Measurements from ENCODE around the gene RNF43.

The RNF43 gene

GRCh38 chr17:58417300-58418092 lies at the start of gene RNF43:
TSS of gene RNF43 (minus strand) at chr17:58417534. CDS start at chr17:58415577, 1,957 bp downstream.
- peak; percentile 99 for FAIRE-seq
- DNase-seq (ENCODE audit: low spot score) = peak; percentile 99

- no peak for FAIRE-seq
- DNase-seq (ENCODE audit: low spot score) = no peak
Measured at GRCh38 chr17:58455491-58455890, 38.2 kb upstream of the RNF43 start.

- DNase-seq (ENCODE audit: low spot score) (no peak), FAIRE-seq (peak; percentile 5)
Measured at GRCh38 chr17:58452738-58453137, 35.4 kb upstream of the RNF43 start.

- FAIRE-seq (peak; percentile 94), DNase-seq (ENCODE audit: low spot score) (peak; percentile 86)
Measured at GRCh38 chr17:58447039-58447975, 30.0 kb upstream of the RNF43 start.

- DNase-seq (ENCODE audit: low spot score) = no peak
- no peak for FAIRE-seq
Measured at GRCh38 chr17:58446086-58446485, 28.8 kb upstream of the RNF43 start.

GRCh38 chr17:58436805-58437239 lies 19.5 kb upstream of the RNF43 start:
- DNase-seq (ENCODE audit: low spot score) (no peak), FAIRE-seq (no peak)

GRCh38 chr17:58436245-58436644 lies 18.9 kb upstream of the RNF43 start:
- DNase-seq (ENCODE audit: low spot score) = no peak
- FAIRE-seq = peak; percentile 75

- no peak for DNase-seq (ENCODE audit: low spot score)
- FAIRE-seq = no peak
Measured at GRCh38 chr17:58432806-58433573, 15.7 kb upstream of the RNF43 start.

- FAIRE-seq (no peak), DNase-seq (ENCODE audit: low spot score) (no peak)
Measured at GRCh38 chr17:58427807-58428206, 10.5 kb upstream of the RNF43 start.

GRCh38 chr17:58421711-58422110 lies 4.4 kb upstream of the RNF43 start:
- DNase-seq (ENCODE audit: low spot score) = no peak
- peak; percentile 56 for FAIRE-seq

- FAIRE-seq = no peak
- no peak for DNase-seq (ENCODE audit: low spot score)
Measured at GRCh38 chr17:58420827-58421226, 3.5 kb upstream of the RNF43 start.

GRCh38 chr17:58416937-58417299 lies 416 bp downstream of the RNF43 start:
- DNase-seq (ENCODE audit: low spot score) = no peak
- no peak for FAIRE-seq

- DNase-seq (ENCODE audit: low spot score) = no peak
- FAIRE-seq = no peak
Measured at GRCh38 chr17:58416396-58416795, 938 bp downstream of the RNF43 start.

GRCh38 chr17:58415371-58416055 lies 1.8 kb downstream of the RNF43 start:
- peak; percentile 36 for DNase-seq (ENCODE audit: low spot score)
- peak; percentile 91 for FAIRE-seq

- FAIRE-seq (no peak), DNase-seq (ENCODE audit: low spot score) (no peak)
Measured at GRCh38 chr17:58414596-58414997, 2.7 kb downstream of the RNF43 start.

GRCh38 chr17:58413684-58414083 lies 3.6 kb downstream of the RNF43 start:
- FAIRE-seq (no peak), DNase-seq (ENCODE audit: low spot score) (no peak)

GRCh38 chr17:58412961-58413586 lies 4.3 kb downstream of the RNF43 start:
- FAIRE-seq = peak; percentile 13

GRCh38 chr17:58412064-58412703 lies 5.2 kb downstream of the RNF43 start:
- DNase-seq (ENCODE audit: low spot score) (no peak), FAIRE-seq (no peak)

More at GRCh38 chr17:58412961-58413586, 4.3 kb downstream of the RNF43 start:
- DNase-seq (ENCODE audit: low spot score) = no peak

- FAIRE-seq = peak; percentile 20
- DNase-seq (ENCODE audit: low spot score) = no peak
Measured at GRCh38 chr17:58411408-58411894, 5.9 kb downstream of the RNF43 start.
